Measurements from ENCODE around the gene CCNJL.

CCNJL gene

GRCh38 chr5:160211352-160211751 is 101.0 kb downstream of the CCNJL start:
- no peak for DNase-seq

GRCh38 chr5:160210606-160211005 is 101.8 kb downstream of the CCNJL start:
- no peak for DNase-seq

GRCh38 chr5:160209917-160210316 is 102.4 kb downstream of the CCNJL start:
- no peak for DNase-seq

GRCh38 chr5:160207061-160207460 is 105.3 kb downstream of the CCNJL start:
- DNase-seq = no peak
